DND-41 (cell line): ENCODE data around the gene SH3BP5.

Source experiments
- EZH2 ChIP-seq: IDR thresholded peaks from 3 replicates; pipeline ENCODE4 v1.6.1; 2012; ENCODE audit warnings: borderline replicate concordance, low read depth, mild to moderate bottlenecking, moderate library complexity, low read length, inconsistent platforms; ENCODE audit not compliant: severe bottlenecking
- TF ChIP-seq, protein P1 (sequence below): IDR thresholded peaks from 2 replicates; pipeline ENCODE4 v1.5.1; 2012; ENCODE audit warnings: borderline replicate concordance, low read length, moderate library complexity, mild to moderate bottlenecking; ENCODE audit not compliant: poor library complexity, severe bottlenecking; ENCODE audit errors: extremely low read depth

DNA sequence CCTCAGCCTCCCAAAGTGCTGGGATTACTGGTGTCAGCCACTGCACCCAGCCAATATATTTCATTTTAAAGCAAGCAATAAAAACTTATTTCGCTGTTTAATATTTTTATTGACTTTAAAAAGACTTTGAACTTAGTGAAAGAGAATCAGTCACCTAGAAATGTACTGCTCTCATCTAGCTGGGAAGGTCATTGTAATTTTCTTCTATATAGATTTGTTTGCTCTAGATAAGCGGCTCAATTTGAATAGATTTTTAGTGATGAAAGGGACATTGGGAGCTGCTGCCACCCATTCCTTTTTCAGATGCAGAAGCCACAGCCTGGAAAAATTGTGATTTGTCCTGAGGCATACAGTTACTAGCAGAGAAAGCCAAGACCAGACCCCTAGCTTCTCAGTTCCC is 86.2 kb downstream of the SH3BP5 start:
- TF ChIP-seq, protein P1, sequence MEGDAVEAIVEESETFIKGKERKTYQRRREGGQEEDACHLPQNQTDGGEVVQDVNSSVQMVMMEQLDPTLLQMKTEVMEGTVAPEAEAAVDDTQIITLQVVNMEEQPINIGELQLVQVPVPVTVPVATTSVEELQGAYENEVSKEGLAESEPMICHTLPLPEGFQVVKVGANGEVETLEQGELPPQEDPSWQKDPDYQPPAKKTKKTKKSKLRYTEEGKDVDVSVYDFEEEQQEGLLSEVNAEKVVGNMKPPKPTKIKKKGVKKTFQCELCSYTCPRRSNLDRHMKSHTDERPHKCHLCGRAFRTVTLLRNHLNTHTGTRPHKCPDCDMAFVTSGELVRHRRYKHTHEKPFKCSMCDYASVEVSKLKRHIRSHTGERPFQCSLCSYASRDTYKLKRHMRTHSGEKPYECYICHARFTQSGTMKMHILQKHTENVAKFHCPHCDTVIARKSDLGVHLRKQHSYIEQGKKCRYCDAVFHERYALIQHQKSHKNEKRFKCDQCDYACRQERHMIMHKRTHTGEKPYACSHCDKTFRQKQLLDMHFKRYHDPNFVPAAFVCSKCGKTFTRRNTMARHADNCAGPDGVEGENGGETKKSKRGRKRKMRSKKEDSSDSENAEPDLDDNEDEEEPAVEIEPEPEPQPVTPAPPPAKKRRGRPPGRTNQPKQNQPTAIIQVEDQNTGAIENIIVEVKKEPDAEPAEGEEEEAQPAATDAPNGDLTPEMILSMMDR = no peak
- no peak for TF ChIP-seq EZH2
